Fibroblast of the conjunctiva (primary cell): Measurements from ENCODE around the gene RS1.

Source experiments
- DNase-seq: peaks from one replicate; pipeline ENCODE4 v3.0.0-alpha.2; 2010; ENCODE audit warnings: low read depth

The RS1 gene

DNA sequence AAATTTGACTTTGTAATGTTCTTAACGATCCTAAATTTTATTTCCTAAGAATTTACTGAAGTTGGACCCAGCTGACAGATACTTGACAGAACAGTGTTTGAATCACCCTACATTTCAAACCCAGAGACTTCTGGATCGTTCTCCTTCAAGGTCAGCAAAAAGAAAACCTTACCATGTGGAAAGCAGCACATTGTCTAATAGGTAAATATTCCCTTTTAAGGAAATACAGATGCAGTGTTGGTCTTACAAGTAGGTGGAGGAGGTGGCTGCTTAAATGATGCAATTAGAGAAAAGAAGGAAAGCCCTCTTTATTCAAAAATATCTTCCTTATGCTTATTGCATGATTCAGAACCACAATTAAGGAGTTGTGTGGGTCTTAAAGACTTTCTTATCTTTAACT lies 73.5 kb downstream of the RS1 start:
- no peak for DNase-seq

DNA sequence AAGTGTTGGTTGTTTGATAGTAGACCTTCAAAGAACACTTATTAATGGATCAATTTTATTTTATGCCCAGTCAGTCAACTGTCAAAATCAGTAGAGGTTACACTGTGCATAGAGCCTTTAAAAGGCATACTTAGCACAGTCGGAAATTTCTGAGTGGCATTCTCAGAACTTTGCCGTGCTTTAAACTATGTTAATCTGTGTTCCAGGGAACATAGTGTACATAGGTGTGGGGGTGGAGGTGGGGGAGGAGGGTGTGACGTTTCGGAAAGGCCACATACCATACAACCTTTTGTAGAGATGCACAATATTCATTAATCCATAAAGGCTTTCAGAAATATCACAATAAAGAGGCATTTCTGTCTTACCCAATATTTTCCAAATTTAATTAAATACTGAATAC lies 75.8 kb downstream of the RS1 start:
- DNase-seq, result no peak

DNA sequence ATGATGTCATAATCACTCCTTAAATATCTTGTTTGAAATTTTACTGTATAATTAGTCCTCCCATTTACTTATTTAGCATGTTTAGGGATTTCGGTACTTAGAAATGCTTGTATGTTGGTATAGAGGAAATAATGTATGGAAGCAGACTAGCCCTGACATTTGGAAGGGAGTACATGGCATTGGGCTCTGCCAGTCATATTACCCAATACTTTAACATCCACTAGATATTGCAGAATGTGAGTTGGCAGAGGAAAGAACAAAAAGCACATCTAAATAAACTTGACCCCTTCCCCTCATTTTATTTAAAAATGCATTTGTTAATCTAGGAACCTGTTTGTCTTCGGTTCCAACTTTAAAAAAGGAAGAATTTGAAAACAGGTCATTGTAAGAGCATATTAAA lies 77.8 kb downstream of the RS1 start:
- DNase-seq, result no peak

DNA sequence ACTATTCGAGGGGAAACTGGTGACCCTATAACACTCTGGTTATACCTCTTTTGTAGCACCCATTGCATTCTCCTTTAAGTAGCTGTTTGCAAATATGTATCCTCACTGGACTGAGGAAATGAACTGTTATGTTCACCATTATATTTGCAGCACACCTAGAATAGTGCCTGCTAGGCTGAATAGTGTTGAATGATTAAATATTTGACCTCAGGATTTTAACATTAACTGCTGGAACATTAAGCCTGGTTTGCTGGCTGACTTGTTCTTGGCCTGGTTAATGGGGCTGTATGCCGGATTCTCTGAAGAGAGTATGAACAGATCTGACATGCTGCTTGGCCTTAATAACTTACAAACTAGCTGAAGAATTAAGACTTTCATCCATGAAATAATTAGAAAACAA lies 80.1 kb downstream of the RS1 start:
- no peak for DNase-seq
